SK-N-SH (cell line): ENCODE data around the gene JAK1.

Experiments used
- EP300 ChIP-seq, 2 experiments: IDR thresholded peaks; 2 replicates each; pipeline versions ENCODE4 v1.4.0 to v1.6.1; 2012; ENCODE audit warnings: borderline replicate concordance in 1 of 2, low read depth in 1 of 2, low read length in 1 of 2
- MXI1 ChIP-seq: IDR thresholded peaks from 2 replicates; pipeline ENCODE4 v1.6.1; 2012; ENCODE audit warnings: mild to moderate bottlenecking, low read depth, low read length, improper control_type of control experiment
- NRF1 ChIP-seq: IDR thresholded peaks from 2 replicates; pipeline ENCODE4 v1.6.1; 2012; ENCODE audit warnings: low read depth, mild to moderate bottlenecking, low read length
- RAD21 ChIP-seq: IDR thresholded peaks from 2 replicates; pipeline ENCODE4 v1.6.1; 2012; ENCODE audit warnings: mild to moderate bottlenecking, low read length
- RFX5 ChIP-seq: IDR thresholded peaks from 2 replicates; pipeline ENCODE4 v1.6.1; 2012; ENCODE audit warnings: mild to moderate bottlenecking, improper control_type of control experiment, low read length
- TF ChIP-seq, protein P1 (sequence below): fragments of 200-600 bp; sonication (generic); IDR thresholded peaks from 2 replicates; pipeline ENCODE4 v1.6.1; 2017; ENCODE audit warnings: antibody characterized with exemption, mild to moderate bottlenecking, moderate library complexity
- TF ChIP-seq, protein P2 (sequence below): IDR thresholded peaks from 2 replicates; pipeline ENCODE4 v1.4.0; 2012; ENCODE audit warnings: low read depth
- TF ChIP-seq, protein P3 (sequence below): fragments of 150-350 bp; IDR thresholded peaks from 2 replicates; pipeline ENCODE4 v1.6.1; 2017; ENCODE audit warnings: antibody characterized with exemption, low read length, low read depth, borderline replicate concordance
- TF ChIP-seq, protein P4 (sequence below): IDR thresholded peaks from 2 replicates; pipeline ENCODE4 v1.4.0; 2012; ENCODE audit warnings: low read depth, borderline replicate concordance

DNA sequence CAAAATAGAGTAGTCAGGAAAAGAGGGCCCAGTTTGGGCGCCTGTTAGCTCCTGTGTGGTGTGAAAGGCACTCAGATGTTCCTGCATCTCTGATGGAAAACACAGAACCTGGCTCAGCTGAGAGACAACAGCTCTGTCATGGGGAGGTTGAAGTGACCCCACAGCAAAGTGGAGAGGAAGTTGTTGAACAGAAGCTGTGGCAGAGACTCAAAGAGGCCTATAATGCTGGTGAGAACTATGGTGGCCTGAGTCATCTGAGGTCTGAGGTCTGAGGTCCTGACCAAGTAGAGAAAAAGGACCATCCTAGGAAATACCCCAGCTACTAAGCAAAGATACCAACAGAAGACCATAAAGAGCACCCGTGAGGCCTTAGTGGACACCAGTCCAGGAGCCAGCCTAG is 45.6 kb upstream of the JAK1 start:
- TF ChIP-seq, protein P1, sequence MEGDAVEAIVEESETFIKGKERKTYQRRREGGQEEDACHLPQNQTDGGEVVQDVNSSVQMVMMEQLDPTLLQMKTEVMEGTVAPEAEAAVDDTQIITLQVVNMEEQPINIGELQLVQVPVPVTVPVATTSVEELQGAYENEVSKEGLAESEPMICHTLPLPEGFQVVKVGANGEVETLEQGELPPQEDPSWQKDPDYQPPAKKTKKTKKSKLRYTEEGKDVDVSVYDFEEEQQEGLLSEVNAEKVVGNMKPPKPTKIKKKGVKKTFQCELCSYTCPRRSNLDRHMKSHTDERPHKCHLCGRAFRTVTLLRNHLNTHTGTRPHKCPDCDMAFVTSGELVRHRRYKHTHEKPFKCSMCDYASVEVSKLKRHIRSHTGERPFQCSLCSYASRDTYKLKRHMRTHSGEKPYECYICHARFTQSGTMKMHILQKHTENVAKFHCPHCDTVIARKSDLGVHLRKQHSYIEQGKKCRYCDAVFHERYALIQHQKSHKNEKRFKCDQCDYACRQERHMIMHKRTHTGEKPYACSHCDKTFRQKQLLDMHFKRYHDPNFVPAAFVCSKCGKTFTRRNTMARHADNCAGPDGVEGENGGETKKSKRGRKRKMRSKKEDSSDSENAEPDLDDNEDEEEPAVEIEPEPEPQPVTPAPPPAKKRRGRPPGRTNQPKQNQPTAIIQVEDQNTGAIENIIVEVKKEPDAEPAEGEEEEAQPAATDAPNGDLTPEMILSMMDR: no peak
- TF ChIP-seq, protein P2, sequence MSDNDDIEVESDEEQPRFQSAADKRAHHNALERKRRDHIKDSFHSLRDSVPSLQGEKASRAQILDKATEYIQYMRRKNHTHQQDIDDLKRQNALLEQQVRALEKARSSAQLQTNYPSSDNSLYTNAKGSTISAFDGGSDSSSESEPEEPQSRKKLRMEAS: no peak
- TF ChIP-seq RAD21 (no peak), RFX5 (no peak), MXI1 (no peak), EP300 (IDR thresholded peaks at IDR 0.05; ENCODE audit: borderline replicate concordance in 1 of 2, low read depth in 1 of 2, low read length in 1 of 2) (no peak), NRF1 (no peak)
- TF ChIP-seq, protein P3, sequence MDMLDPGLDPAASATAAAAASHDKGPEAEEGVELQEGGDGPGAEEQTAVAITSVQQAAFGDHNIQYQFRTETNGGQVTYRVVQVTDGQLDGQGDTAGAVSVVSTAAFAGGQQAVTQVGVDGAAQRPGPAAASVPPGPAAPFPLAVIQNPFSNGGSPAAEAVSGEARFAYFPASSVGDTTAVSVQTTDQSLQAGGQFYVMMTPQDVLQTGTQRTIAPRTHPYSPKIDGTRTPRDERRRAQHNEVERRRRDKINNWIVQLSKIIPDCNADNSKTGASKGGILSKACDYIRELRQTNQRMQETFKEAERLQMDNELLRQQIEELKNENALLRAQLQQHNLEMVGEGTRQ: no peak
- TF ChIP-seq, protein P4, sequence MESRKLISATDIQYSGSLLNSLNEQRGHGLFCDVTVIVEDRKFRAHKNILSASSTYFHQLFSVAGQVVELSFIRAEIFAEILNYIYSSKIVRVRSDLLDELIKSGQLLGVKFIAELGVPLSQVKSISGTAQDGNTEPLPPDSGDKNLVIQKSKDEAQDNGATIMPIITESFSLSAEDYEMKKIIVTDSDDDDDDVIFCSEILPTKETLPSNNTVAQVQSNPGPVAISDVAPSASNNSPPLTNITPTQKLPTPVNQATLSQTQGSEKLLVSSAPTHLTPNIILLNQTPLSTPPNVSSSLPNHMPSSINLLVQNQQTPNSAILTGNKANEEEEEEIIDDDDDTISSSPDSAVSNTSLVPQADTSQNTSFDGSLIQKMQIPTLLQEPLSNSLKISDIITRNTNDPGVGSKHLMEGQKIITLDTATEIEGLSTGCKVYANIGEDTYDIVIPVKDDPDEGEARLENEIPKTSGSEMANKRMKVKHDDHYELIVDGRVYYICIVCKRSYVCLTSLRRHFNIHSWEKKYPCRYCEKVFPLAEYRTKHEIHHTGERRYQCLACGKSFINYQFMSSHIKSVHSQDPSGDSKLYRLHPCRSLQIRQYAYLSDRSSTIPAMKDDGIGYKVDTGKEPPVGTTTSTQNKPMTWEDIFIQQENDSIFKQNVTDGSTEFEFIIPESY: no peak
